Colonic mucosa (tissue), 4 donors: ENCODE measurements around the gene LHX2. TPM values are rescaled to one million over a fixed set of nuclear protein-coding genes. Genes with fewer than 3 reads are reported as not detected.

ENCODE experiments used
- DNase-seq: peaks from one replicate; pipeline ENCODE4 v3.0.0-alpha.2; 2020
- H3K27ac ChIP-seq: fragments of 200-600 bp; one replicate; pipeline ENCODE4 v1.8.0; 2021
- H3K27me3 ChIP-seq: fragments of 200-600 bp; one replicate; pipeline ENCODE4 v1.8.0; 2021
- H3K36me3 ChIP-seq: fragments of 200-600 bp; one replicate; pipeline ENCODE4 v1.8.0; 2021
- H3K4me1 ChIP-seq: fragments of 200-600 bp; one replicate; pipeline ENCODE4 v1.8.0; 2021; ENCODE audit warnings: mild to moderate bottlenecking
- H3K4me3 ChIP-seq: fragments of 200-600 bp; one replicate; pipeline ENCODE4 v1.8.0; 2021
- H3K9ac ChIP-seq, 2 donors: one replicate each; pipeline ENCODE4 v1.7.0; 2013; ENCODE audit warnings: control low read depth in 2 of 2, low read depth in 2 of 2, low read length in 2 of 2
- H3K9me3 ChIP-seq: fragments of 200-600 bp; one replicate; pipeline ENCODE4 v1.8.0; 2021
- CTCF ChIP-seq: fragments of 200-600 bp; IDR thresholded peaks from one replicate; pipeline ENCODE4 v1.8.0; 2022; ENCODE audit warnings: antibody characterized with exemption, mild to moderate bottlenecking
- intact Hi-C: fragments of 100-400 bp; cut with DNase I; formaldehyde crosslinking; loops from one replicate; pipeline ENCODE4 v1.14.1; 2022
- total RNA-seq, 2 donors: library from RNA; stranded (reverse); fragmentation: NEBNext Ultra II Directional in 1 of 2; extraction: Animal tissue kit (Norgen Biotek cat#: 25700) in 1 of 2; gene quantifications; one replicate each; pipeline ENCODE4 v1.2.1, GENCODE V29; 2021
- donor health status: healthy.
- donor health status: DM: no; HTN: no; CAD: no.
- donor health status: DM: no; HTN: no; CAD: no.

Gene LHX2
- total RNA-seq, 2 donors from 2014 or later, result 0.10 TPM; not detected in 1

GRCh38 chr9:124016175-124017050 is 4.8 kb downstream of the LHX2 start:
- no peak for TF ChIP-seq CTCF
- no peak for DNase-seq
- Histone ChIP-seq H3K36me3 (no peaks in the 10 kb centered on the region), H3K4me3 (no peak overlapping the region), H3K9me3 (no peaks in the 10 kb centered on the region), H3K9ac (no peak overlapping the region), H3K27ac (no peak overlapping the region), H3K27me3 (peaks cover 97% of the 10 kb centered on the region), H3K4me1 (peaks cover 22% of the 10 kb centered on the region)
- intact Hi-C loops, result no loop called here

- intact Hi-C loops, result no loop called here
- peaks cover 97% of the 10 kb centered on the region for H3K27me3 ChIP-seq
- H3K9me3 ChIP-seq, result no peaks in the 10 kb centered on the region
- peaks cover 19% of the 10 kb centered on the region for H3K4me1 ChIP-seq
- no peaks in the 10 kb centered on the region for H3K36me3 ChIP-seq
- no peak for TF ChIP-seq CTCF
- no peak overlapping the region for H3K4me3 ChIP-seq
- no peak for DNase-seq
- H3K27ac ChIP-seq, result no peak overlapping the region
- H3K9ac ChIP-seq, result no peak overlapping the region
These were observed 5.7 kb downstream of the LHX2 start for GRCh38 chr9:124017051-124017928.

GRCh38 chr9:124017929-124018729 is 6.6 kb downstream of the LHX2 start:
- DNase-seq, result no peak
- Histone ChIP-seq H3K27me3 (peaks cover 97% of the 10 kb centered on the region), H3K9me3 (no peaks in the 10 kb centered on the region), H3K27ac (no peak overlapping the region), H3K9ac (no peak overlapping the region), H3K4me3 (no peak overlapping the region), H3K4me1 (peaks cover 13% of the 10 kb centered on the region), H3K36me3 (no peaks in the 10 kb centered on the region)
- intact Hi-C loops, result no loop called here
- no peak for TF ChIP-seq CTCF

- Histone ChIP-seq H3K27ac (no peak overlapping the region), H3K4me1 (peaks cover 13% of the 10 kb centered on the region), H3K4me3 (no peak overlapping the region), H3K27me3 (peaks cover 97% of the 10 kb centered on the region), H3K36me3 (no peaks in the 10 kb centered on the region), H3K9me3 (no peaks in the 10 kb centered on the region), H3K9ac (no peak overlapping the region)
- no peak for TF ChIP-seq CTCF
- intact Hi-C loops, result no loop called here
- no peak for DNase-seq
These were observed 7.4 kb downstream of the LHX2 start for GRCh38 chr9:124018730-124019697.
